ENCODE measurements around the gene TMED6.
A peak's percentile ranks its signal among the peaks of the same experiment; 100 is the strongest.

The TMED6 gene

DNA sequence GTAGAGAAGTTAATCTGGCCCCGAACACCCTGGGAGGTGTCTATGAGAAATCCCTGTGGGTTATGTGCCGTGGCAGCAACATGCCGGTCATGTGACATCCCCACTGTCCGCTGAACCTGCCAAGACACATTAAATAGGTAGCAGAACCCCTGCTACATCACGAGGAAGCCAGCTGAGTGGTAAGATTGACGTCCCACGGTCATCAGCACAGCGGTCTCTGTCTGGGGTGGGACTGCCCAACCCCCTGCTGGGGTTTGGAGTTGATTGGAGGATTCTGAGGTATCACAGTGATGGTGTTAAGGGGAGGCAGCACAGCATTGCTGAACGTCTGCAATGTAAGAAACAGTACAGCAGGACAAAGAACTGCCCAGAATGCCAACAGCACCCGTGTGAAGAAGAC, 2.0 kb downstream of the TMED6 start:
- no peak overlapping the region for H3K4me3 ChIP-seq (ENCODE audit: low read length in 2 of 2)
- H2AK5ac ChIP-seq (ENCODE audit: low read depth, low read length) = no peak overlapping the region
- no peaks in the 10 kb centered on the region for H3K79me1 ChIP-seq (ENCODE audit: low read depth, low read length)
- H3K36me3 ChIP-seq (replicated peaks in 1 of 2; ENCODE audit: control insufficient read depth in 2 of 2, insufficient read depth in 2 of 2, low read length in 2 of 2) = peaks cover 0 to 49% of the 10 kb centered on the region in 2 donors
- no peak overlapping the region for H2BK12ac ChIP-seq (ENCODE audit: low read length)
- H3K9me3 ChIP-seq (replicated peaks in 1 of 2; ENCODE audit: control insufficient read depth in 2 of 2, insufficient read depth in 1 of 2, low read depth in 1 of 2, low read length in 2 of 2) = no peaks in the 10 kb centered on the region
- no peak overlapping the region for H3K9ac ChIP-seq (ENCODE audit: low read depth, low read length, poor library complexity)
- no peak overlapping the region for H3K27ac ChIP-seq (replicated peaks; ENCODE audit: low read length)
- no peak overlapping the region for H4K8ac ChIP-seq (ENCODE audit: low read depth, low read length)
- H2BK120ac ChIP-seq (ENCODE audit: low read depth, low read length) = no peak overlapping the region
- H3K4me2 ChIP-seq (ENCODE audit: insufficient read depth, low read length, poor library complexity, severe bottlenecking) = no peak overlapping the region
- H2AFZ ChIP-seq (ENCODE audit: low read length) = no peak overlapping the region
- no CpG with 5 or more reads among the region's 10 CpGs for WGBS, 2 donors (ENCODE audit: extremely low coverage in 2 of 2, insufficient read length in 2 of 2, insufficient replicate concordance in 1 of 2)
- no peaks in the 10 kb centered on the region for H3K27me3 ChIP-seq (ENCODE audit: control insufficient read depth in 3 of 3, insufficient read depth in 3 of 3, low read depth in 1 of 3, low read length in 3 of 3)
- no peaks in the 10 kb centered on the region for H3K4me1 ChIP-seq (ENCODE audit: control insufficient read depth in 2 of 2, insufficient read depth in 1 of 2, low read depth in 1 of 2, low read length in 2 of 2)
- no peak overlapping the region for H3K4ac ChIP-seq (ENCODE audit: low read length)
- H2BK5ac ChIP-seq (ENCODE audit: low read length) = no peak overlapping the region
- no peak overlapping the region for H3K18ac ChIP-seq (ENCODE audit: low read length)
- peak overlapping the region; percentile 55 for H3K23ac ChIP-seq (ENCODE audit: low read depth, low read length, poor library complexity)
- H4K91ac ChIP-seq (ENCODE audit: low read depth, low read length, poor library complexity) = no peak overlapping the region
- H2BK15ac ChIP-seq (ENCODE audit: low read length) = no peak overlapping the region
- no peak overlapping the region for H3K14ac ChIP-seq (ENCODE audit: low read length)
- no peak for DNase-seq (ENCODE audit: low spot score)

DNA sequence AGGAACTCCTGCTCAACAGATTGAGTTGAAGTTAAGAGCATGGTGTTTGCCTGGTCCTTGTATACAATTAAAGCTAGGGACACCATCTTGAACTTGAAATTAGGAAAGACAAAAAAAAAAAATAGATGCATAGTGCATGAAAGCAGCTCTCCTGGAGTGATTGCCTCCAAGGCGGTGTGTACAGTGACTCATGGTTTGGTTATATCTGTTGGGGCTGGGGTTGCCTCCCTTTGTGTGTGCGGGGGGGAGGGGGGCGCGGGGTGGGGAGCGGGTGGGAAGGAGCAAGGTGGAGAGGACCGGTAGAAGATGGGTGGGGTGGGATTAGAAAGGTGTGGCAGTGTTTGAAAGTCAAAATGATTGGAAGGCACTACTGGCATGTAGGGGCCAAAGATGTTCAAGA, 3.4 kb downstream of the TMED6 start:
- WGBS, 2 donors (ENCODE audit: extremely low coverage in 2 of 2, insufficient read length in 2 of 2, insufficient replicate concordance in 1 of 2) = no CpG with 5 or more reads among the region's 6 CpGs
- no peak overlapping the region for H3K4me2 ChIP-seq (ENCODE audit: insufficient read depth, low read length, poor library complexity, severe bottlenecking)
- H3K4ac ChIP-seq (ENCODE audit: low read length) = no peak overlapping the region
- no peak overlapping the region for H4K8ac ChIP-seq (ENCODE audit: low read depth, low read length)
- no peaks in the 10 kb centered on the region for H3K27me3 ChIP-seq (ENCODE audit: control insufficient read depth in 3 of 3, insufficient read depth in 3 of 3, low read depth in 1 of 3, low read length in 3 of 3)
- H3K14ac ChIP-seq (ENCODE audit: low read length) = no peak overlapping the region
- H2BK5ac ChIP-seq (ENCODE audit: low read length) = no peak overlapping the region
- no peak overlapping the region for H2BK12ac ChIP-seq (ENCODE audit: low read length)
- no peaks in the 10 kb centered on the region for H3K4me1 ChIP-seq (ENCODE audit: control insufficient read depth in 2 of 2, insufficient read depth in 1 of 2, low read depth in 1 of 2, low read length in 2 of 2)
- H3K9ac ChIP-seq (ENCODE audit: low read depth, low read length, poor library complexity) = no peak overlapping the region
- no peak overlapping the region for H3K27ac ChIP-seq (replicated peaks; ENCODE audit: low read length)
- no peak overlapping the region for H4K91ac ChIP-seq (ENCODE audit: low read depth, low read length, poor library complexity)
- H2AFZ ChIP-seq (ENCODE audit: low read length) = no peak overlapping the region
- H3K4me3 ChIP-seq (ENCODE audit: low read length in 2 of 2) = no peak overlapping the region
- peaks cover 1 to 53% of the 10 kb centered on the region in 2 donors for H3K36me3 ChIP-seq (replicated peaks in 1 of 2; ENCODE audit: control insufficient read depth in 2 of 2, insufficient read depth in 2 of 2, low read length in 2 of 2)
- H2BK120ac ChIP-seq (ENCODE audit: low read depth, low read length) = no peak overlapping the region
- DNase-seq (ENCODE audit: low spot score) = no peak
- H2AK5ac ChIP-seq (ENCODE audit: low read depth, low read length) = no peak overlapping the region
- no peaks in the 10 kb centered on the region for H3K79me1 ChIP-seq (ENCODE audit: low read depth, low read length)
- H2BK15ac ChIP-seq (ENCODE audit: low read length) = no peak overlapping the region
- no peak overlapping the region for H3K18ac ChIP-seq (ENCODE audit: low read length)
- no peak overlapping the region for H3K23ac ChIP-seq (ENCODE audit: low read depth, low read length, poor library complexity)
- no peaks in the 10 kb centered on the region for H3K9me3 ChIP-seq (replicated peaks in 1 of 2; ENCODE audit: control insufficient read depth in 2 of 2, insufficient read depth in 1 of 2, low read depth in 1 of 2, low read length in 2 of 2)

DNA sequence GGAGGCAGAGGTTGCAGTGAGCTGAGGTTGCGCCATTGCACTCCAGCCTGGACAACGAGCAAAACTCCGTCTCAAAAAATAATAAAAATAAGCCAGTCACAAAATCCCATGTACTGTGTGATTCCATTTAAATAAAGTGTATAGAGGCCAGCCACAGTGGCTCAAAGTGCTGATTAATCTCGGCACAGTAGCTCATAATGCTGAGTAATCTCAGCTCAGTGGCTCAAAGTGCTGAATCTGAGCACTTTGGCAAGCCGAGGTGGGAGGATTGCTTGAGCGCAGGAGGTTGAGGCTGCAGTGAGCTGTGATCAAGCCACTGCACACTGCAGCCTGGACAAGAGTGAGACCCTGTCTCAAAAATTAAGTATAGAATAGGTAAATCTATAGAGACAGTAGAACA, 4.9 kb downstream of the TMED6 start:
- H3K18ac ChIP-seq (ENCODE audit: low read length) = no peak overlapping the region
- H3K4ac ChIP-seq (ENCODE audit: low read length) = no peak overlapping the region
- no peak overlapping the region for H2BK15ac ChIP-seq (ENCODE audit: low read length)
- H2BK12ac ChIP-seq (ENCODE audit: low read length) = no peak overlapping the region
- H3K14ac ChIP-seq (ENCODE audit: low read length) = no peak overlapping the region
- no CpG with 5 or more reads among the region's 6 CpGs for WGBS, 2 donors (ENCODE audit: extremely low coverage in 2 of 2, insufficient read length in 2 of 2, insufficient replicate concordance in 1 of 2)
- H2AK5ac ChIP-seq (ENCODE audit: low read depth, low read length) = no peak overlapping the region
- no peak overlapping the region for H3K4me2 ChIP-seq (ENCODE audit: insufficient read depth, low read length, poor library complexity, severe bottlenecking)
- H3K27me3 ChIP-seq (ENCODE audit: control insufficient read depth in 3 of 3, insufficient read depth in 3 of 3, low read depth in 1 of 3, low read length in 3 of 3) = no peaks in the 10 kb centered on the region
- H3K23ac ChIP-seq (ENCODE audit: low read depth, low read length, poor library complexity) = no peak overlapping the region
- no peaks in the 10 kb centered on the region for H3K9me3 ChIP-seq (replicated peaks in 1 of 2; ENCODE audit: control insufficient read depth in 2 of 2, insufficient read depth in 1 of 2, low read depth in 1 of 2, low read length in 2 of 2)
- H2BK120ac ChIP-seq (ENCODE audit: low read depth, low read length) = no peak overlapping the region
- no peak overlapping the region for H3K9ac ChIP-seq (ENCODE audit: low read depth, low read length, poor library complexity)
- no peaks in the 10 kb centered on the region for H3K79me1 ChIP-seq (ENCODE audit: low read depth, low read length)
- H3K4me1 ChIP-seq (ENCODE audit: control insufficient read depth in 2 of 2, insufficient read depth in 1 of 2, low read depth in 1 of 2, low read length in 2 of 2) = no peaks in the 10 kb centered on the region
- H4K91ac ChIP-seq (ENCODE audit: low read depth, low read length, poor library complexity) = no peak overlapping the region
- no peak overlapping the region for H2AFZ ChIP-seq (ENCODE audit: low read length)
- no peak overlapping the region for H3K4me3 ChIP-seq (ENCODE audit: low read length in 2 of 2)
- peaks cover 5 to 58% of the 10 kb centered on the region in 2 donors for H3K36me3 ChIP-seq (replicated peaks in 1 of 2; ENCODE audit: control insufficient read depth in 2 of 2, insufficient read depth in 2 of 2, low read length in 2 of 2)
- no peak overlapping the region for H4K8ac ChIP-seq (ENCODE audit: low read depth, low read length)
- no peak overlapping the region for H2BK5ac ChIP-seq (ENCODE audit: low read length)
- DNase-seq (ENCODE audit: low spot score) = no peak
- no peak overlapping the region for H3K27ac ChIP-seq (replicated peaks; ENCODE audit: low read length)

DNA sequence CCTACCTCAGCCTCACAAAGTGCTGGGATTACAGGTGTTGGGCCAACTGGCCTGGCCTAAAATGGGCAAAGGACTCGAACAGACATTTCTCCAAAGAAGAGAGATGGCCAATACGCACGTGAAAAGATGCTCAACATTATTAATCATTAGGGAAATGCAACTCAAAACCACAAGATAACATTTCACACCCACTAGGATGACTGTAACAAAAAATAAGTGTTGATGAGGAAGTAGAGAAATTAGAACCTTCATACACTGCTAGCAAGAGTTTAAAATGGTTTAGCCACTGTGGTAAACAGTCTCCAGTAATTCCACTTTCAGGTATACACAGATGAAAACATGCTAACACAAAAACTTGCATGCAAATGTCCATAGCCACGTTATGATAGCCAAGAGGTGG, 5.7 kb downstream of the TMED6 start:
- Histone ChIP-seq H3K27ac (replicated peaks; ENCODE audit: low read length) (no peak overlapping the region), H3K18ac (ENCODE audit: low read length) (no peak overlapping the region), H2BK15ac (ENCODE audit: low read length) (no peak overlapping the region), H3K36me3 (replicated peaks in 1 of 2; ENCODE audit: control insufficient read depth in 2 of 2, insufficient read depth in 2 of 2, low read length in 2 of 2) (peaks cover 10 to 59% of the 10 kb centered on the region in 2 donors), H2BK12ac (ENCODE audit: low read length) (no peak overlapping the region), H3K4me1 (ENCODE audit: control insufficient read depth in 2 of 2, insufficient read depth in 1 of 2, low read depth in 1 of 2, low read length in 2 of 2) (peaks cover 0 to 1% of the 10 kb centered on the region in 2 donors), H3K9me3 (replicated peaks in 1 of 2; ENCODE audit: control insufficient read depth in 2 of 2, insufficient read depth in 1 of 2, low read depth in 1 of 2, low read length in 2 of 2) (no peaks in the 10 kb centered on the region), H2AK5ac (ENCODE audit: low read depth, low read length) (no peak overlapping the region), H3K14ac (ENCODE audit: low read length) (no peak overlapping the region), H3K9ac (ENCODE audit: low read depth, low read length, poor library complexity) (no peak overlapping the region), H3K27me3 (ENCODE audit: control insufficient read depth in 3 of 3, insufficient read depth in 3 of 3, low read depth in 1 of 3, low read length in 3 of 3) (no peaks in the 10 kb centered on the region), H3K4ac (ENCODE audit: low read length) (no peak overlapping the region), H2BK5ac (ENCODE audit: low read length) (no peak overlapping the region), H3K23ac (ENCODE audit: low read depth, low read length, poor library complexity) (no peak overlapping the region), H3K79me1 (ENCODE audit: low read depth, low read length) (no peaks in the 10 kb centered on the region), H3K4me2 (ENCODE audit: insufficient read depth, low read length, poor library complexity, severe bottlenecking) (no peak overlapping the region), H2BK120ac (ENCODE audit: low read depth, low read length) (no peak overlapping the region), H4K91ac (ENCODE audit: low read depth, low read length, poor library complexity) (no peak overlapping the region), H3K4me3 (ENCODE audit: low read length in 2 of 2) (no peak overlapping the region), H4K8ac (ENCODE audit: low read depth, low read length) (no peak overlapping the region), H2AFZ (ENCODE audit: low read length) (no peak overlapping the region)
- no peak for DNase-seq (ENCODE audit: low spot score)
- no CpG with 5 or more reads among the region's 4 CpGs for WGBS, 2 donors (ENCODE audit: extremely low coverage in 2 of 2, insufficient read length in 2 of 2, insufficient replicate concordance in 1 of 2)

Data from neuronal stem cell (in vitro differentiated cells).